NCI-H1417 (cell line): ENCODE data around the gene ZFC3H1.
"Not testable (repeated sequence)": the region's sequence is repeated elsewhere in the genome, so short reads cannot be mapped to it uniquely, and the experiment has no call there.

ENCODE experiments used
- DNase-seq, 3 experiments: peaks; one replicate each; lab custom pipeline; 2025; lab: John Stamatoyannopoulos, UW

The ZFC3H1 gene

GRCh38 chr12:71582925-71583324, 80.7 kb downstream of the ZFC3H1 start:
- no peak for DNase-seq

DNA sequence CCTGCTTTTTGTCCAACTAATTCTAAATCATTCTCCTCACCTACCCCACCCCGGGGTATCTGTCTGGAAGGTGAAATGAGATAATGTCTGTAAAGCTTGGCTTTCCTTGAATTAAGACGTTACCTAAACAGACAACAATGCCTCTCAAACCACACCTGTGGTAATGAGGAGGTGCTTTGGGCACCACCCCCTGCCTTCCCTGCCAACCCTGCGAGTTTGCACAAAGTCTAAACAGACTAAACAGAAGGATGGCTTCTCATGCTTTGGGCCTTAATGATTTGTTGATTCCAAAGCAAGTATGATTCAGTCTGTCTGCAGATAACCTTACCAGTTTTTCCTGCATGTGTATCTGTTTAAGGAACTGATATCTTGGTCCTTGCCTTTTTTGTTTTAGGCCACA, 82.4 kb downstream of the ZFC3H1 start:
- no peak for DNase-seq

DNA sequence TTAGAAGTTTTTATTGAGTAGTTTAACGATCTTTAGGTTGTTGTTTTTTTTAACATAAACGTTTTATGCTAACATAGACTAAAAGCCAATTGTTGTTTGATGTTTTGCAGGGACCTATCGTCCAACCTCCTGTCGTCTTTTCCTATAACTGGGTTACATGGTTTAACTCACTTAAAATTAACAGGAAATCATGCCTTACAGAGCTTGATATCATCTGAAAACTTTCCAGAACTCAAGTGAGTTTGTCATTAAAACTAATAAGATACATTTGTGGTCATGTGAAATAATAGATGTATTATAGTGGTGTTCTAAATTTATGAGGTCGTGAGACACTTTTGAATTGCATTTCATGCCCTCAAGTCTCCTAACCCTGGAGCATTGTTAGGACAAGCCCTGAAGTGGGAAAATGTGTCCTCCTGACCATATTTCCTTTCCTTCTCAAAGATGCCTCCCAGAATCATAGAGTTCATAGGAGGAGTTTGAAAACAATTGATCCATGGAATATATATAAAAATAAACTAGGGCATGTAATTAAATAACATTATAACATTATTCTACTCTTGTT, 84.9 kb downstream of the ZFC3H1 start:
- peak in 1 of 3 experiments; percentile 15 for DNase-seq

- no peak for DNase-seq
These were observed 87.2 kb downstream of the ZFC3H1 start for GRCh38 chr12:71576496-71576895.

- DNase-seq = not testable (repeated sequence)
These were observed 93.8 kb downstream of the ZFC3H1 start for GRCh38 chr12:71569885-71570284.

DNA sequence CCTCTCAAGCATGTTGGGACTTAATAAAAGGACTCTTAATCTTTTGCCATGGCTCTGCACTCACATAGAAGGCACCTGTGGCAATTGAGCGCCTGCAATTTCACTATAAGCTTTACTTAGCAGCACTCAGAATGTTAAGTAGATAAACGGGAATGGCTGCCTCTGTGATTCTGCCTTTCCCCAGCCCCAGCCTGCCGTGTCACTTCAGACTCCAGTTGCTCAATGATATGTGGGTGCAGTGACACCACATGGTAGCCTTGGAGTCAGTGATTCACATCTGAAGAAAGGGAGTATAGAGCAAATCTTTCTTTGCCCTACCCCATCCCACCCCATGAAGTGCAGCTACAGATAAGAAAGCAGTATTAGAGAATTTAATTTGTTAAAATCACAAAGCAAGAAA, 96.1 kb downstream of the ZFC3H1 start:
- no peak for DNase-seq

DNA sequence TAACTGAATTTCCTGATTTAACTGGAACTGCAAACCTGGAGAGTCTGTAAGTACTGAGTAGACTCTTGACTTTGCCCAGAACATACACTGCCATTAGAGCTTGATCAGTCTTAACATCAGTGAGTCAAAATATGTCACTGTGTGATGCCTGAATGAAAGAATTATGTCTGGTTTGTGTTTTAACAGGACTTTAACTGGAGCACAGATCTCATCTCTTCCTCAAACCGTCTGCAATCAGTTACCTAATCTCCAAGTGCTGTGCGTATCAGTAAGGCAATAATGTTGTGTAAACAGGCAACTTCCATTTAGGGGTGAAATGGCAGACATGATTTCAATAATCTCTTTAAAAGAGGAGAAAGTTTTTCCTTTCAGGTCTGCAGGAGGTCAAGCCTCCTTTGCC, 97.0 kb downstream of the ZFC3H1 start:
- DNase-seq = no peak

DNA sequence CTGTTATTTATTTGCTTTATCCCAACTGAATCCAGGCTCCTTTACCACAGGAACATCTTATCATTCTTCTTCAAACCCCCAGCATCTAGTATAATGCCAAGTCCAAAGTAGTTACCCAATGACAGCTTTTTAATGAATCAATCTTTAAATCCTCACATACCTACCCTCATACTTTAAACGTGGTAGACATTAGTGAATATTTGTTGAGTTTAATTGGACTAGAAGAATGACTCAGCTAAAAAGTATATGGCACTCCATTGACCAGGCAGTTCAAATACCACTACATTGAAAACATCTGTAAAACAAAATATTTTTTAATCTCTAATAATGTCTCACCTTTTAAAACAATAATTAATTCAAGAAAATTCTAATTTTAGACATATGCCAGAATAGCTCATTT, 98.1 kb downstream of the ZFC3H1 start:
- DNase-seq = no peak

DNA sequence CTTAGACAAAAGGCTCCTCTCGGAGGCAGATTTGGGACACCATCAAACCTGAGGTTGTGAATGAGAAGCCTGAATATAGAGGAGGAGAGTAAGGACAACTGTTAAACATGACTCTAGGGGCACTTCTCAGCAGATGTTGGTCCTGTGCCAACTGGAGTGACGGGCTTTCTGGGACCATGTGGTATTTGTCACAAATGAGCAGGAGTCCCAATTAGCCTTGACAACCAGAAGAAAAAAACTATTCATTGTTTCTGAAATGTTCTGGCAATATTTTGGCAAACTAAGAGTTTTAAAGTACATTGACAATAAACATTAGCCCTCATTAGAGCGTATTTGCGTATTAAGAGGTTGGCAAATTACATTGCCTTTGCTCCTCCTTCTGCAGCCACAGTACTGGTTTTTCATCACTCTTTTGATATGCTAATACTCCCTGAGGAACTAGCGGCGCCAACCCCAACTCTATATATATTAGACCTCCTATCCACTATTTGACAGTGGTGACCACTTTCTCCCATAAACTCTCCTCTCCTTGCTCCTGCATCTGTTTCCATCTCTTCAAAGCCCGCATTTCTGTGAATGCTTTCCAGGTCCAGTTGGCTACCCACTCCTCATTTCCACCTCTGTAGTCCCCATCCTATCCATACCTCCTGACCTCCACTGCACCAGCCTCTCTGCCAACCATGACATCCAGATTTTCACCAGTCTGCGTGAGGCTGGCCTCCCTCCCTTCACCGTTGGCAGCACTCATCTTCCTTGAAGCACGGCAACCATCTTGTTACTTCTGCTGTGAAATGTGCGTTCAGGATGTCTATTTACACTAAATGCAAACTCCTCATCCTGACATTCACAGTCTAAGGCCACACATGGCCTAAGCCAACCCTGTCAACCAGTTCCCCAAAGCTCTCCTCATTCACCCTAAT, 100.7 kb downstream of the ZFC3H1 start:
- DNase-seq = peak in 1 of 3 experiments; percentile 61
